Gastrocnemius medialis (tissue), 4 donors: ENCODE results near the gene SCN10A. TPM values are rescaled to one million over a fixed set of nuclear protein-coding genes. Genes with fewer than 3 reads are reported as not detected.

Experiments used
- ATAC-seq, 2 donors: fragments of 150-250 bp; one replicate each; pipeline ENCODE4 v1.9.1; 2016
- DNase-seq, 2 donors: peaks; one replicate each; pipeline ENCODE4 v3.0.0-alpha.2; 2019
- H3K27ac ChIP-seq, 4 donors: fragments of 200-600 bp; sonication (generic); 1 replicate in 1 of 4; 2 replicates in 3 of 4; pipeline ENCODE4 v1.5.1; 2016 to 2018; ENCODE audit warnings: mild to moderate bottlenecking in 2 of 4, moderate library complexity in 1 of 4
- H3K27me3 ChIP-seq, 3 donors: fragments of 200-600 bp; sonication (generic) in 2 of 3; 1 replicate in 1 of 3; 2 replicates in 2 of 3; pipeline versions ENCODE4 v1.5.1 to v1.6.0; 2016 to 2019; ENCODE audit warnings: mild to moderate bottlenecking in 1 of 3, moderate library complexity in 1 of 3
- H3K36me3 ChIP-seq, 2 donors: fragments of 200-600 bp; sonication (generic) in 1 of 2; one replicate each; pipeline ENCODE4 v1.5.1; 2017 to 2018
- H3K4me1 ChIP-seq, 2 donors: fragments of 200-600 bp; sonication (generic) in 1 of 2; one replicate each; pipeline ENCODE4 v1.5.1; 2016 to 2017; ENCODE audit warnings: mild to moderate bottlenecking in 2 of 2
- H3K4me3 ChIP-seq, 4 donors: fragments of 200-600 bp; sonication (generic) in 3 of 4; 1 replicate in 1 of 4; 2 replicates in 3 of 4; pipeline ENCODE4 v1.5.1; 2016 to 2019; ENCODE audit warnings: mild to moderate bottlenecking in 2 of 4
- H3K9me3 ChIP-seq, 3 donors: fragments of 200-600 bp; sonication (generic) in 2 of 3; 1 replicate in 1 of 3; 2 replicates in 2 of 3; pipeline ENCODE4 v1.5.1; 2016 to 2019
- POLR2A ChIP-seq, 2 donors: fragments of 450-650 bp; IDR thresholded peaks; one replicate each; pipeline ENCODE4 v1.6.1; 2017; ENCODE audit warnings: antibody characterized with exemption in 2 of 2, mild to moderate bottlenecking in 2 of 2, moderate library complexity in 2 of 2
- in situ Hi-C, 4 donors: fragments of 200-750 bp; cut with MboI; loops; one replicate each; pipeline versions ENCODE4 v1.15.0 to v1.8.0; 2017; ENCODE audit warnings: low sequenced_read_pairs in 4 of 4
- intact Hi-C: fragments of 100-400 bp; cut with DNase I; formaldehyde crosslinking; loops from one replicate; pipeline ENCODE4 v1.15.1; 2023; ENCODE audit warnings: low total_unique reads
- total RNA-seq, 4 donors: library from RNA; depleted of rRNA; stranded (reverse); fragments of >200 nt; gene quantifications; one replicate each; pipeline versions ENCODE4 v1.1.0 to v1.2.3, GENCODE V29; 2016
- TF ChIP-seq, protein P1 (sequence below), 5 experiments: fragments of 450-650 bp in 3 of 5; fragments of 200-600 bp in 2 of 5; sonication (generic) in 2 of 5; IDR thresholded peaks in 4 of 5; conservative IDR thresholded peaks in 1 of 5; 1 replicate in 4 of 5; 2 replicates in 1 of 5; pipeline ENCODE4 v1.5.1; 2016 to 2019; ENCODE audit warnings: antibody characterized with exemption in 5 of 5, mild to moderate bottlenecking in 3 of 5, moderate library complexity in 3 of 5

The SCN10A gene
- total RNA-seq, 4 donors from 2014 or later: not detected

GRCh38 chr3:38739931-38740330 is 76.1 kb downstream of the SCN10A start:
- DNase-seq (no peak), ATAC-seq (no peak)
- Histone ChIP-seq H3K27me3 (no peaks in the 10 kb centered on the region), H3K36me3 (no peaks in the 10 kb centered on the region), H3K4me3 (no peak overlapping the region), H3K9me3 (no peaks in the 10 kb centered on the region), H3K27ac (no peak overlapping the region), H3K4me1 (no peaks in the 10 kb centered on the region)
- intact Hi-C loops (no loop called here), in situ Hi-C loops (no loop called here)
- TF ChIP-seq, protein P1, sequence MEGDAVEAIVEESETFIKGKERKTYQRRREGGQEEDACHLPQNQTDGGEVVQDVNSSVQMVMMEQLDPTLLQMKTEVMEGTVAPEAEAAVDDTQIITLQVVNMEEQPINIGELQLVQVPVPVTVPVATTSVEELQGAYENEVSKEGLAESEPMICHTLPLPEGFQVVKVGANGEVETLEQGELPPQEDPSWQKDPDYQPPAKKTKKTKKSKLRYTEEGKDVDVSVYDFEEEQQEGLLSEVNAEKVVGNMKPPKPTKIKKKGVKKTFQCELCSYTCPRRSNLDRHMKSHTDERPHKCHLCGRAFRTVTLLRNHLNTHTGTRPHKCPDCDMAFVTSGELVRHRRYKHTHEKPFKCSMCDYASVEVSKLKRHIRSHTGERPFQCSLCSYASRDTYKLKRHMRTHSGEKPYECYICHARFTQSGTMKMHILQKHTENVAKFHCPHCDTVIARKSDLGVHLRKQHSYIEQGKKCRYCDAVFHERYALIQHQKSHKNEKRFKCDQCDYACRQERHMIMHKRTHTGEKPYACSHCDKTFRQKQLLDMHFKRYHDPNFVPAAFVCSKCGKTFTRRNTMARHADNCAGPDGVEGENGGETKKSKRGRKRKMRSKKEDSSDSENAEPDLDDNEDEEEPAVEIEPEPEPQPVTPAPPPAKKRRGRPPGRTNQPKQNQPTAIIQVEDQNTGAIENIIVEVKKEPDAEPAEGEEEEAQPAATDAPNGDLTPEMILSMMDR (IDR thresholded peaks at IDR 0.05 in 4 of 5, conservative IDR thresholded peaks at IDR 0.05 in 1 of 5): no peak
- no peak for TF ChIP-seq POLR2A (IDR thresholded peaks at IDR 0.05)

DNA sequence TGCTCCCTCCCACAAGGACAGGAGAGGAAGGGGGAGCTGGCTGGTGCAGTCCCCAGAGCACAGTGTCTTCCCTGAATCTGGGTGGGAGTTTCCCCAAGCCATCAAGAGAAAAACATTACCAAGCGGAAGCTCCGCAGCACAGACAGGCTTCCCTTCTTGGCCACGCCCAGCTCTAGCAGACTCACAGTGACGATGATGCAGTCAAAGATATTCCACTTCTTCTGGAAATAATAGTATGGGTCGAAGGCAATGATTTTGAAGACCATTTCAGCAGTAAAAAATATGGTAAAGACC is 76.7 kb downstream of the SCN10A start:
- Histone ChIP-seq H3K27ac (no peak overlapping the region), H3K4me1 (no peaks in the 10 kb centered on the region), H3K9me3 (no peaks in the 10 kb centered on the region), H3K36me3 (no peaks in the 10 kb centered on the region), H3K4me3 (no peak overlapping the region), H3K27me3 (no peaks in the 10 kb centered on the region)
- intact Hi-C loops (no loop called here), in situ Hi-C loops (no loop called here)
- ATAC-seq: no peak
- TF ChIP-seq, protein P1 (IDR thresholded peaks at IDR 0.05 in 4 of 5, conservative IDR thresholded peaks at IDR 0.05 in 1 of 5): no peak
- TF ChIP-seq POLR2A (IDR thresholded peaks at IDR 0.05): no peak
- no peak for DNase-seq

GRCh38 chr3:38738630-38739395 is 77.2 kb downstream of the SCN10A start:
- H3K27ac ChIP-seq: no peak overlapping the region
- no peaks in the 10 kb centered on the region for H3K4me1 ChIP-seq
- no peak for DNase-seq
- H3K9me3 ChIP-seq: no peaks in the 10 kb centered on the region
- intact Hi-C loops (no loop called here), in situ Hi-C loops (no loop called here)
- no peaks in the 10 kb centered on the region for H3K36me3 ChIP-seq
- H3K27me3 ChIP-seq: no peaks in the 10 kb centered on the region
- TF ChIP-seq, protein P1 (IDR thresholded peaks at IDR 0.05 in 4 of 5, conservative IDR thresholded peaks at IDR 0.05 in 1 of 5): peak in 2 of 5 experiments; percentile 15 to 18
- TF ChIP-seq POLR2A (IDR thresholded peaks at IDR 0.05): no peak
- H3K4me3 ChIP-seq: no peak overlapping the region
- no peak for ATAC-seq

GRCh38 chr3:38731522-38731921 is 84.5 kb downstream of the SCN10A start:
- no peaks in the 10 kb centered on the region for H3K36me3 ChIP-seq
- H3K4me1 ChIP-seq: no peaks in the 10 kb centered on the region
- TF ChIP-seq, protein P1 (IDR thresholded peaks at IDR 0.05 in 4 of 5, conservative IDR thresholded peaks at IDR 0.05 in 1 of 5): no peak
- no peak for TF ChIP-seq POLR2A (IDR thresholded peaks at IDR 0.05)
- DNase-seq (no peak), ATAC-seq (no peak)
- H3K27me3 ChIP-seq: no peaks in the 10 kb centered on the region
- no peaks in the 10 kb centered on the region for H3K9me3 ChIP-seq
- intact Hi-C loops: no loop called here
- no peak overlapping the region for H3K4me3 ChIP-seq
- in situ Hi-C loops: no loop called here
- no peak overlapping the region for H3K27ac ChIP-seq

GRCh38 chr3:38730281-38730680 is 85.7 kb downstream of the SCN10A start:
- Histone ChIP-seq H3K4me1 (no peaks in the 10 kb centered on the region), H3K27ac (no peak overlapping the region), H3K36me3 (no peaks in the 10 kb centered on the region), H3K27me3 (no peaks in the 10 kb centered on the region), H3K4me3 (no peak overlapping the region), H3K9me3 (no peaks in the 10 kb centered on the region)
- intact Hi-C loops (no loop called here), in situ Hi-C loops (no loop called here)
- no peak for TF ChIP-seq POLR2A (IDR thresholded peaks at IDR 0.05)
- TF ChIP-seq, protein P1 (IDR thresholded peaks at IDR 0.05 in 4 of 5, conservative IDR thresholded peaks at IDR 0.05 in 1 of 5): no peak
- ATAC-seq (no peak), DNase-seq (no peak)
